ENCODE data around the gene MCC. TPM values are rescaled to one million over a fixed set of nuclear protein-coding genes. Genes with fewer than 3 reads are reported as not detected.

Gene MCC
- total RNA-seq, 1 donor from 2014 or later = 26.9 TPM

GRCh38 chr5:113044776-113045465, 443.3 kb downstream of the MCC start:
- no peak overlapping the region for H3K4me2 ChIP-seq (ENCODE audit: low read length)
- H3K27ac ChIP-seq (ENCODE audit: low read depth, low read length) = no peak overlapping the region
- no peak for TF ChIP-seq EZH2 (IDR thresholded peaks at IDR 0.05; ENCODE audit: insufficient read depth, low read length)
- TF ChIP-seq, protein P1, sequence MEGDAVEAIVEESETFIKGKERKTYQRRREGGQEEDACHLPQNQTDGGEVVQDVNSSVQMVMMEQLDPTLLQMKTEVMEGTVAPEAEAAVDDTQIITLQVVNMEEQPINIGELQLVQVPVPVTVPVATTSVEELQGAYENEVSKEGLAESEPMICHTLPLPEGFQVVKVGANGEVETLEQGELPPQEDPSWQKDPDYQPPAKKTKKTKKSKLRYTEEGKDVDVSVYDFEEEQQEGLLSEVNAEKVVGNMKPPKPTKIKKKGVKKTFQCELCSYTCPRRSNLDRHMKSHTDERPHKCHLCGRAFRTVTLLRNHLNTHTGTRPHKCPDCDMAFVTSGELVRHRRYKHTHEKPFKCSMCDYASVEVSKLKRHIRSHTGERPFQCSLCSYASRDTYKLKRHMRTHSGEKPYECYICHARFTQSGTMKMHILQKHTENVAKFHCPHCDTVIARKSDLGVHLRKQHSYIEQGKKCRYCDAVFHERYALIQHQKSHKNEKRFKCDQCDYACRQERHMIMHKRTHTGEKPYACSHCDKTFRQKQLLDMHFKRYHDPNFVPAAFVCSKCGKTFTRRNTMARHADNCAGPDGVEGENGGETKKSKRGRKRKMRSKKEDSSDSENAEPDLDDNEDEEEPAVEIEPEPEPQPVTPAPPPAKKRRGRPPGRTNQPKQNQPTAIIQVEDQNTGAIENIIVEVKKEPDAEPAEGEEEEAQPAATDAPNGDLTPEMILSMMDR (IDR thresholded peaks at IDR 0.05; ENCODE audit: insufficient read depth, low read depth, low read length) = no peak
- Mint-ChIP-seq H3K36me3 (ENCODE audit: low read depth, unreplicated experiment) (peaks cover 21% of the 10 kb centered on the region), H3K4me1 (ENCODE audit: low read depth, unreplicated experiment) (peaks cover 21% of the 10 kb centered on the region), H3K9me3 (ENCODE audit: unreplicated experiment) (no peaks in the 10 kb centered on the region), H3K27me3 (ENCODE audit: low read depth, unreplicated experiment) (no peaks in the 10 kb centered on the region), H3K4me3 (ENCODE audit: unreplicated experiment) (no peak overlapping the region), H3K27ac (ENCODE audit: unreplicated experiment) (no peak overlapping the region)
- H2AFZ ChIP-seq (ENCODE audit: low read depth, low read length) = no peak overlapping the region
- no peak overlapping the region for H3K4me3 ChIP-seq (ENCODE audit: insufficient read depth, low read depth, low read length)
- H3K79me2 ChIP-seq (ENCODE audit: insufficient read depth, low read length) = no peaks in the 10 kb centered on the region
- no peak for DNase-seq (ENCODE audit: low read depth)
- H3K36me3 ChIP-seq (ENCODE audit: insufficient read depth, low read length) = no peaks in the 10 kb centered on the region
- H3K4me1 ChIP-seq (ENCODE audit: insufficient read depth, low read length) = peaks cover 22% of the 10 kb centered on the region
- no peak for FAIRE-seq
- H3K27me3 ChIP-seq (ENCODE audit: insufficient read depth, low read length) = no peaks in the 10 kb centered on the region
- no peaks in the 10 kb centered on the region for H4K20me1 ChIP-seq (ENCODE audit: insufficient read depth, low read length)
- no peaks in the 10 kb centered on the region for H3K9me3 ChIP-seq (ENCODE audit: insufficient read depth, low read depth, low read length)
- no peak overlapping the region for H3K9ac ChIP-seq (ENCODE audit: low read length)

DNA sequence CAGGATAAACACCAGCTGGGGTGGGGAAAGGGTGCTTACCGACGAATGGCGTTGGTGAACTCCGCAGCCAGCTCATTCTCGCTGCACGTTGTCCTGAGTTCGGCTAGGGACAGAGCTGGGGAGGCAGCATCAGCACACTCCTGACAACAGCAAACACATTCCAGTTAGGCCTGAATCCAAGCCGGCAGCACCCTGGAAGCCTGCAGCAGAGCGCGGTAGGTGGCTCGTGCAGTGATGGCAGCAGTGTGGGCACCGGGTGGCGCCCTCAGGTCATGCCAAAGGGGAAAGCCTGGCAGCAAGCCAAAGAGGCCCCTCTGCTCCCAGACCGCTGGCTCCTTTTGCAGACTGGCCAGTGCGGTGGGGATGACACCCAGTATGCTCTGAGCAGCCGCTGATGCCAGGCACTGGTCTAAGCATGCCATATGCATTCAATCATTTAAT, 444.7 kb downstream of the MCC start:
- DNase-seq (ENCODE audit: low read depth) = no peak
- Histone ChIP-seq H3K4me2 (ENCODE audit: low read length) (no peak overlapping the region), H3K4me1 (ENCODE audit: insufficient read depth, low read length) (peaks cover 22% of the 10 kb centered on the region), H3K36me3 (ENCODE audit: insufficient read depth, low read length) (no peaks in the 10 kb centered on the region), H4K20me1 (ENCODE audit: insufficient read depth, low read length) (no peaks in the 10 kb centered on the region), H3K79me2 (ENCODE audit: insufficient read depth, low read length) (no peaks in the 10 kb centered on the region), H3K9me3 (ENCODE audit: insufficient read depth, low read depth, low read length) (no peaks in the 10 kb centered on the region), H3K27me3 (ENCODE audit: insufficient read depth, low read length) (no peaks in the 10 kb centered on the region), H3K4me3 (ENCODE audit: insufficient read depth, low read depth, low read length) (no peak overlapping the region), H2AFZ (ENCODE audit: low read depth, low read length) (no peak overlapping the region), H3K9ac (ENCODE audit: low read length) (no peak overlapping the region), H3K27ac (ENCODE audit: low read depth, low read length) (no peak overlapping the region)
- no peak for FAIRE-seq
- Mint-ChIP-seq H3K27me3 (ENCODE audit: low read depth, unreplicated experiment) (no peaks in the 10 kb centered on the region), H3K36me3 (ENCODE audit: low read depth, unreplicated experiment) (peaks cover 22% of the 10 kb centered on the region), H3K9me3 (ENCODE audit: unreplicated experiment) (no peaks in the 10 kb centered on the region), H3K4me3 (ENCODE audit: unreplicated experiment) (no peak overlapping the region), H3K4me1 (ENCODE audit: low read depth, unreplicated experiment) (peaks cover 21% of the 10 kb centered on the region), H3K27ac (ENCODE audit: unreplicated experiment) (no peak overlapping the region)
- no peak for TF ChIP-seq EZH2 (IDR thresholded peaks at IDR 0.05; ENCODE audit: insufficient read depth, low read length)
- TF ChIP-seq, protein P1 (IDR thresholded peaks at IDR 0.05; ENCODE audit: insufficient read depth, low read depth, low read length) = no peak
